DMS79 (cell line): ENCODE results near the gene ADAMTSL3.
"Not testable (repeated sequence)": the region's sequence is repeated elsewhere in the genome, so short reads cannot be mapped to it uniquely, and the experiment has no call there.

Experiments
- DNase-seq: peaks from one replicate; lab custom pipeline; 2025; lab: John Stamatoyannopoulos, UW

Gene ADAMTSL3

GRCh38 chr15:84023636-84024035 is 369.7 kb downstream of the ADAMTSL3 start:
- no peak for DNase-seq

- DNase-seq: no peak
These were observed 380.1 kb downstream of the ADAMTSL3 start for GRCh38 chr15:84033793-84034553.

GRCh38 chr15:84034578-84035398 is 380.9 kb downstream of the ADAMTSL3 start:
- no peak for DNase-seq

GRCh38 chr15:84035399-84035766 is 381.5 kb downstream of the ADAMTSL3 start:
- DNase-seq: no peak

- DNase-seq: no peak
These were observed 383.4 kb downstream of the ADAMTSL3 start for GRCh38 chr15:84037301-84037700.

GRCh38 chr15:84042434-84043056 is 388.6 kb downstream of the ADAMTSL3 start:
- not testable (repeated sequence) for DNase-seq

- no peak for DNase-seq
These were observed 392.2 kb downstream of the ADAMTSL3 start for GRCh38 chr15:84046064-84046637.

GRCh38 chr15:84049480-84049879 is 395.6 kb downstream of the ADAMTSL3 start:
- DNase-seq: not testable (repeated sequence)

GRCh38 chr15:84050076-84050475 is 396.2 kb downstream of the ADAMTSL3 start:
- DNase-seq: no peak

- not testable (repeated sequence) for DNase-seq
These were observed 397.2 kb downstream of the ADAMTSL3 start for GRCh38 chr15:84051146-84051545.

GRCh38 chr15:84054544-84054943 is 400.6 kb downstream of the ADAMTSL3 start:
- DNase-seq: not testable (repeated sequence)

GRCh38 chr15:84057714-84058331 is 403.9 kb downstream of the ADAMTSL3 start:
- no peak for DNase-seq

- DNase-seq: not testable (repeated sequence)
These were observed 409.8 kb downstream of the ADAMTSL3 start for GRCh38 chr15:84063674-84064073.

GRCh38 chr15:84068674-84069073 is 414.8 kb downstream of the ADAMTSL3 start:
- DNase-seq: not testable (repeated sequence)

- DNase-seq: not testable (repeated sequence)
These were observed 424.1 kb downstream of the ADAMTSL3 start for GRCh38 chr15:84078038-84078437.

GRCh38 chr15:84079325-84079884 is 425.5 kb downstream of the ADAMTSL3 start:
- DNase-seq: not testable (repeated sequence)

GRCh38 chr15:84079885-84080777 is 426.2 kb downstream of the ADAMTSL3 start:
- no peak for DNase-seq

GRCh38 chr15:84080778-84081084 is 426.8 kb downstream of the ADAMTSL3 start:
- not testable (repeated sequence) for DNase-seq

- DNase-seq: no peak
These were observed 427.7 kb downstream of the ADAMTSL3 start for GRCh38 chr15:84081391-84082168.

GRCh38 chr15:84082739-84083138 is 428.8 kb downstream of the ADAMTSL3 start:
- DNase-seq: no peak
